ENCODE results near the gene APOH. TPM values are rescaled to one million over a fixed set of nuclear protein-coding genes. Genes with fewer than 3 reads are reported as not detected.

Gene APOH
- total RNA-seq, 1 donor from 2014 or later, result not detected

DNA sequence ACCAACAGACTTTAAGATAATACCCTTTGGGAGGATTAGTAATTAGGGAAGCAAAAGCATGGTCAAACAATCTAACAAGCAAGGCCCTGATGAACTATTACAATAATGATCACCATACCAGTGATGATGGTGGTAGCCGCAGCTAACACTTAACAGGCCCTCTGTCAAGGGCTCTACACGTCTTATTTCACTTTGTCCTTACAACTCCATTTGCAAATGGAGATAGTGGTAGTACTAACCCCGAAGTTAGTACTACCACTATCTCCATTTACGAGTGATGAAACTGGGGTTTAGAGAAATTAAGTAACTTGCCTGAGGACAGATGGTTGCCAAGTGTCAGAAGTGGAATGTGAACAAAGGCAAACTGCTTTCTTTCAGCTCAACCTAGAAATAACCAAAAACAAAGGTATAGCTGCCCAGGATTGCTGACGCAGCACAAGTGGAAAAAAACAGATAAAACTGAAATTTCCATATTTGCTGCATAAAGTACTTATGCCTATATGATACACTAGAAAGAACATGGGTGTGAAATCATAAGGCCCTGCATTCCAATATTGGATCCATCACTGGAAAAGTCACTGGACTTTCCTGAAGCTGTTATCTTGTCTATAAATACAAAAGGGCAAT lies 61.9 kb downstream of the APOH start:
- Histone ChIP-seq H3K27me3 (ENCODE audit: control insufficient read depth, insufficient read depth, low read length) (no peaks in the 10 kb centered on the region), H3K36me3 (ENCODE audit: control insufficient read depth, insufficient read depth, low read length) (no peaks in the 10 kb centered on the region), H3K4me3 (ENCODE audit: low read depth, low read length) (no peak overlapping the region)
- no peak for DNase-seq (ENCODE audit: low read depth)
- TF ChIP-seq, protein P1, sequence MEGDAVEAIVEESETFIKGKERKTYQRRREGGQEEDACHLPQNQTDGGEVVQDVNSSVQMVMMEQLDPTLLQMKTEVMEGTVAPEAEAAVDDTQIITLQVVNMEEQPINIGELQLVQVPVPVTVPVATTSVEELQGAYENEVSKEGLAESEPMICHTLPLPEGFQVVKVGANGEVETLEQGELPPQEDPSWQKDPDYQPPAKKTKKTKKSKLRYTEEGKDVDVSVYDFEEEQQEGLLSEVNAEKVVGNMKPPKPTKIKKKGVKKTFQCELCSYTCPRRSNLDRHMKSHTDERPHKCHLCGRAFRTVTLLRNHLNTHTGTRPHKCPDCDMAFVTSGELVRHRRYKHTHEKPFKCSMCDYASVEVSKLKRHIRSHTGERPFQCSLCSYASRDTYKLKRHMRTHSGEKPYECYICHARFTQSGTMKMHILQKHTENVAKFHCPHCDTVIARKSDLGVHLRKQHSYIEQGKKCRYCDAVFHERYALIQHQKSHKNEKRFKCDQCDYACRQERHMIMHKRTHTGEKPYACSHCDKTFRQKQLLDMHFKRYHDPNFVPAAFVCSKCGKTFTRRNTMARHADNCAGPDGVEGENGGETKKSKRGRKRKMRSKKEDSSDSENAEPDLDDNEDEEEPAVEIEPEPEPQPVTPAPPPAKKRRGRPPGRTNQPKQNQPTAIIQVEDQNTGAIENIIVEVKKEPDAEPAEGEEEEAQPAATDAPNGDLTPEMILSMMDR (IDR thresholded peaks at IDR 0.05; ENCODE audit: insufficient read depth, low read length, poor library complexity, severe bottlenecking), result no peak

DNA sequence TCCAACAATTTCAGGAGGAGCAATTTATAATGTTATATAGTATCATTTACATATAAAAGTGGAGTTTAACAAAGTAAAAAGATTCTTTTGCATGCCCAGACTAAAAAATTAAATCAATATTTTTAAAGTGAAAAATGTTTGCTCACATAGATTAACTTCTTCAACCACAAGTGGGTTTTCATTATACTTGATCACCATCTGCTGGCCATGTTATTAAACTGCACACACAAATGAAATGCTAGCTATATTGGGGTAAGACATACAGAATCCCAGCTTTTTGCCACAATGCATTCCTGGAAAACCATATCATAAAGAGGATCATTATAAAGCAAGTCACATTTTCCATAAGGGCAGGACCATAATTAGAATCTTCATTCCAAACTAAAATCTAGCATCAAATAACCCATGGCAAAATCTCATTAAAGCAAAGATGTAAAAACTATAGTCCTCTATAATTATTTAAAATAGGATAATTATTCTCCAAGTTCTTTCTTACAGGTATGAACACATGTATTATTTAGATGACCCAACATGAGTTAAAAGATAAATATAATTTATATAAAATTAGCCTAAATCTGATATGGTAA lies 63.6 kb downstream of the APOH start:
- Histone ChIP-seq H3K27me3 (ENCODE audit: control insufficient read depth, insufficient read depth, low read length) (no peaks in the 10 kb centered on the region), H3K36me3 (ENCODE audit: control insufficient read depth, insufficient read depth, low read length) (no peaks in the 10 kb centered on the region), H3K4me3 (ENCODE audit: low read depth, low read length) (no peak overlapping the region)
- TF ChIP-seq, protein P1 (IDR thresholded peaks at IDR 0.05; ENCODE audit: insufficient read depth, low read length, poor library complexity, severe bottlenecking), result peak; percentile 62
- no peak for DNase-seq (ENCODE audit: low read depth)

Other genes starting within 250 kb of the APOH start
- gene CEP112, start 37.3 kb downstream of the APOH start, total RNA-seq, result 5.1 and 6.5 TPM in 2 replicates
- gene PRKCA, start 73.2 kb upstream of the APOH start, total RNA-seq, result 5.7 and 6.0 TPM in 2 replicates

Measured in kidney epithelial cell (primary cell).